Measurements from ENCODE around the gene WDR43.

WDR43 gene

GRCh38 chr2:28995765-28996750, 101.6 kb downstream of the WDR43 start:
- DNase-seq, result no peak

- no peak for DNase-seq
These were observed 102.9 kb downstream of the WDR43 start for GRCh38 chr2:28997237-28997846.
